ENCODE measurements around the gene ZFYVE26. TPM values are rescaled to one million over a fixed set of nuclear protein-coding genes. Genes with fewer than 3 reads are reported as not detected.

The ZFYVE26 gene
- total and polyA plus RNA-seq, 10 of the 15 experiments (the other 5 are each of a cell fraction or from before 2014, with no cell fraction given): 1.00 to 25.6 (median 12.0) TPM

DNA sequence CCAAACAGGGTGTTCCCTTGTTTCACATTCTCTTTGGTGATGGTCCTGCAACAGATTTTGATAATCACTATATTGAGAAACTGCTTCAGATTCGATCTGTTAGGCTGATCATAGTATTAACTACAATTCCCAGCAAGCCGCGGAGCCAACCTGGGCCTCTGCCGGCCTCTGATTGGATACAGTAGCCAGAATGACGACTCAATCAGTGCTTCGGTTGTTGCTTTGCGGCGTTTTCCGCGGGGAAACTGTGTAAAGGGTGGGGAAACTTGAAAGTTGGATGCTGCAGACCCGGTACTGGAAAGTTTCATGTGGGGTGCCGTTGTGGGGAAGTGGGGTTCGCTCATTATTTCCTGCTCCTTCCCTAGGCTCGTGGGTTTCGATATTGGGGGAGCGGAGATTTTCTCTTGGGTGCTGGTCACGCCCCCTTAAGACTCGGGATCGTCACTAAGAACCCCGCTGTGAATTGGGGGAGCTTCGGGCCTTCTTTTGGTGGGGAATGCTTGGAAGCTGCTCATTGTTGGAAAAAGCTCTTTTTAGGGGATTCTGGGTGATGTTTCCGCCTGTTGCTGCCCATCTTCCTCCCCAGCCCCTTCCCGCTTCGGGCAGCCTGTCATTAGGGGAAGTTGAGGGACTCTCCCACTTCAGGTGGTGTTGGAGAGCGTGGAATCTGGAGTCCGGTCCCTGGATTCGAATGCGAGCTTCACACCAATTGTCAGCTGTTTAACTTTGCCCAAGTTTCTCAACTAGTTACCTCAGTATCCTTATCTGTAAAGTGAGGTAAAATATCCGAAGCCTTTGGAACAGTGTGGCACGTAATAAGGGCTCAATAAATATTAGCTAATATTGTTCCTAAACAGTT lies 3.4 kb upstream of the ZFYVE26 start, which contains the start of gene RAD51B:
RAD51B (plus strand) TSS at position 217 of the 859 bp plus-strand sequence.
- Histone ChIP-seq H3K9ac (ENCODE audit: control insufficient read depth, insufficient read depth, low read length) (peak within 1 kb of the TSS; percentile 96), H3K27ac (ENCODE audit: control insufficient read depth, insufficient read depth) (peak within 1 kb of the TSS; percentile 94), H3K36me3 (ENCODE audit: control insufficient read depth in 2 of 2, insufficient read depth in 2 of 2, low read length in 1 of 2) (no peaks in the 10 kb centered on the region), H3K4me3 (peak within 1 kb of the TSS; percentile 85), H3K4me1 (ENCODE audit: control insufficient read depth, insufficient read depth, low read length) (peaks cover 13% of the 10 kb centered on the region), H2AFZ (ENCODE audit: control insufficient read depth, low read depth, low read length) (peak within 1 kb of the TSS; percentile 100), H3K79me2 (ENCODE audit: control insufficient read depth, insufficient read depth, low read length) (peaks cover 27% of the 10 kb centered on the region), H4K20me1 (ENCODE audit: control insufficient read depth, insufficient read depth) (no peaks in the 10 kb centered on the region), H3K4me2 (ENCODE audit: control insufficient read depth, insufficient read depth) (peak within 1 kb of the TSS; percentile 97), H3K27me3 (replicated peaks in 1 of 2; ENCODE audit: control insufficient read depth in 2 of 2, insufficient read depth in 2 of 2, low read length in 1 of 2) (no peaks in the 10 kb centered on the region), H3K9me3 (replicated peaks; ENCODE audit: control insufficient read depth, insufficient read depth, low read length) (no peaks in the 10 kb centered on the region)
- ATAC-seq (peak; percentile 82), FAIRE-seq (peak; percentile 87), DNase-seq (ENCODE audit: low read depth, low spot score) (peak; percentile 77)
- 3% methylated on average over 30 of the region's 30 CpGs for WGBS (ENCODE audit: insufficient coverage, insufficient replicate concordance, low lambda C conversion rate, missing lambda C conversion rate)
- in situ Hi-C loops (cut with MboI): no loop called here
- ChIA-PET RAD21 (ENCODE audit: unreplicated experiment) (interaction anchor here (0.5 kb wide), 1 partner anchor 125 kb away, joined by 3 read pairs; no protein-coding TSS in a partner anchor), SMC1A (ENCODE audit: uncharacterized antibody, unreplicated experiment) (interaction anchor here (0.9 to 1.3 kb wide), 3 partner anchors 14 to 30 kb away, joined by 3 to 4 read pairs (median 3); no protein-coding TSS in a partner anchor), POLR2A (interaction anchor here (0.6 to 1.3 kb wide), 6 partner anchors 107 to 687 kb away, joined by 3 to 10 read pairs (median 4); partner anchors contain the start of genes PIGH and RDH11), CTCF (interaction anchor here (1.2 kb wide), 1 partner anchor 18 kb away, joined by 5 read pairs; no protein-coding TSS in a partner anchor)
- TSS peak; percentile 81 for BruUV-seq (replicated peaks)
- intact Hi-C loops (cut with micrococcal nuclease; ENCODE audit: unreplicated experiment): no loop called here
- TF ChIP-seq JUNB (IDR thresholded peaks at IDR 0.05) (no peak), SREBF1 (IDR thresholded peaks at IDR 0.05; ENCODE audit: low read length) (peak; percentile 45; the same call in 1 of the 2 replicates), ZZZ3 (IDR thresholded peaks at IDR 0.05; ENCODE audit: control insufficient read depth, insufficient read length, low read depth) (no peak), SIN3A (IDR thresholded peaks at IDR 0.05; ENCODE audit: low read depth, low read length) (peak; percentile 65), RB1 (IDR thresholded peaks at IDR 0.05; ENCODE audit: borderline replicate concordance) (peak; percentile 23; the same call in 1 of the 2 replicates), IKZF2 (IDR thresholded peaks at IDR 0.05) (peak; percentile 40 to 48; a peak in 2 of 4 replicates), SRF (IDR thresholded peaks at IDR 0.05; ENCODE audit: low read depth in 2 of 2, low read length in 2 of 2) (no peak), SUZ12 (IDR thresholded peaks at IDR 0.05; ENCODE audit: unreplicated experiment) (no peak), NFYB (IDR thresholded peaks at IDR 0.05; ENCODE audit: insufficient read depth, low read depth, low read length) (peak; percentile 84), WRNIP1 (IDR thresholded peaks at IDR 0.05; ENCODE audit: borderline replicate concordance, low read depth, low read length) (peak; percentile 41; the same call in 1 of the 2 replicates), SP1 (IDR thresholded peaks at IDR 0.05; ENCODE audit: low read depth, low read length) (peak; percentile 98)
- TF ChIP-seq, protein P1, sequence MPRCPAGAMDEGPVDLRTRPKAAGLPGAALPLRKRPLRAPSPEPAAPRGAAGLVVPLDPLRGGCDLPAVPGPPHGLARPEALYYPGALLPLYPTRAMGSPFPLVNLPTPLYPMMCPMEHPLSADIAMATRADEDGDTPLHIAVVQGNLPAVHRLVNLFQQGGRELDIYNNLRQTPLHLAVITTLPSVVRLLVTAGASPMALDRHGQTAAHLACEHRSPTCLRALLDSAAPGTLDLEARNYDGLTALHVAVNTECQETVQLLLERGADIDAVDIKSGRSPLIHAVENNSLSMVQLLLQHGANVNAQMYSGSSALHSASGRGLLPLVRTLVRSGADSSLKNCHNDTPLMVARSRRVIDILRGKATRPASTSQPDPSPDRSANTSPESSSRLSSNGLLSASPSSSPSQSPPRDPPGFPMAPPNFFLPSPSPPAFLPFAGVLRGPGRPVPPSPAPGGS (IDR thresholded peaks at IDR 0.05; ENCODE audit: borderline replicate concordance, insufficient read depth, low read depth, low read length, poor library complexity, severe bottlenecking): peak; percentile 10
- TF ChIP-seq, protein P2, sequence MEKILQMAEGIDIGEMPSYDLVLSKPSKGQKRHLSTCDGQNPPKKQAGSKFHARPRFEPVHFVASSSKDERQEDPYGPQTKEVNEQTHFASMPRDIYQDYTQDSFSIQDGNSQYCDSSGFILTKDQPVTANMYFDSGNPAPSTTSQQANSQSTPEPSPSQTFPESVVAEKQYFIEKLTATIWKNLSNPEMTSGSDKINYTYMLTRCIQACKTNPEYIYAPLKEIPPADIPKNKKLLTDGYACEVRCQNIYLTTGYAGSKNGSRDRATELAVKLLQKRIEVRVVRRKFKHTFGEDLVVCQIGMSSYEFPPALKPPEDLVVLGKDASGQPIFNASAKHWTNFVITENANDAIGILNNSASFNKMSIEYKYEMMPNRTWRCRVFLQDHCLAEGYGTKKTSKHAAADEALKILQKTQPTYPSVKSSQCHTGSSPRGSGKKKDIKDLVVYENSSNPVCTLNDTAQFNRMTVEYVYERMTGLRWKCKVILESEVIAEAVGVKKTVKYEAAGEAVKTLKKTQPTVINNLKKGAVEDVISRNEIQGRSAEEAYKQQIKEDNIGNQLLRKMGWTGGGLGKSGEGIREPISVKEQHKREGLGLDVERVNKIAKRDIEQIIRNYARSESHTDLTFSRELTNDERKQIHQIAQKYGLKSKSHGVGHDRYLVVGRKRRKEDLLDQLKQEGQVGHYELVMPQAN (conservative IDR thresholded peaks at IDR 0.05): peak; percentile 93
- TF ChIP-seq, protein P3, sequence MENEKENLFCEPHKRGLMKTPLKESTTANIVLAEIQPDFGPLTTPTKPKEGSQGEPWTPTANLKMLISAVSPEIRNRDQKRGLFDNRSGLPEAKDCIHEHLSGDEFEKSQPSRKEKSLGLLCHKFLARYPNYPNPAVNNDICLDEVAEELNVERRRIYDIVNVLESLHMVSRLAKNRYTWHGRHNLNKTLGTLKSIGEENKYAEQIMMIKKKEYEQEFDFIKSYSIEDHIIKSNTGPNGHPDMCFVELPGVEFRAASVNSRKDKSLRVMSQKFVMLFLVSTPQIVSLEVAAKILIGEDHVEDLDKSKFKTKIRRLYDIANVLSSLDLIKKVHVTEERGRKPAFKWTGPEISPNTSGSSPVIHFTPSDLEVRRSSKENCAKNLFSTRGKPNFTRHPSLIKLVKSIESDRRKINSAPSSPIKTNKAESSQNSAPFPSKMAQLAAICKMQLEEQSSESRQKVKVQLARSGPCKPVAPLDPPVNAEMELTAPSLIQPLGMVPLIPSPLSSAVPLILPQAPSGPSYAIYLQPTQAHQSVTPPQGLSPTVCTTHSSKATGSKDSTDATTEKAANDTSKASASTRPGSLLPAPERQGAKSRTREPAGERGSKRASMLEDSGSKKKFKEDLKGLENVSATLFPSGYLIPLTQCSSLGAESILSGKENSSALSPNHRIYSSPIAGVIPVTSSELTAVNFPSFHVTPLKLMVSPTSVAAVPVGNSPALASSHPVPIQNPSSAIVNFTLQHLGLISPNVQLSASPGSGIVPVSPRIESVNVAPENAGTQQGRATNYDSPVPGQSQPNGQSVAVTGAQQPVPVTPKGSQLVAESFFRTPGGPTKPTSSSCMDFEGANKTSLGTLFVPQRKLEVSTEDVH (IDR thresholded peaks at IDR 0.05; ENCODE audit: low read depth, partially characterized antibody): peak; percentile 98
- TF ChIP-seq, protein P4, sequence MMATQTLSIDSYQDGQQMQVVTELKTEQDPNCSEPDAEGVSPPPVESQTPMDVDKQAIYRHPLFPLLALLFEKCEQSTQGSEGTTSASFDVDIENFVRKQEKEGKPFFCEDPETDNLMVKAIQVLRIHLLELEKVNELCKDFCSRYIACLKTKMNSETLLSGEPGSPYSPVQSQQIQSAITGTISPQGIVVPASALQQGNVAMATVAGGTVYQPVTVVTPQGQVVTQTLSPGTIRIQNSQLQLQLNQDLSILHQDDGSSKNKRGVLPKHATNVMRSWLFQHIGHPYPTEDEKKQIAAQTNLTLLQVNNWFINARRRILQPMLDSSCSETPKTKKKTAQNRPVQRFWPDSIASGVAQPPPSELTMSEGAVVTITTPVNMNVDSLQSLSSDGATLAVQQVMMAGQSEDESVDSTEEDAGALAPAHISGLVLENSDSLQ (IDR thresholded peaks at IDR 0.05): 0 out of 2 replicates have a peak, but pooled peaks have one; percentile 14

Data from GM12878 (cell line).